Kidney glomerular epithelial cell (primary cell): Measurements from ENCODE around the gene OXSR1.
"Not testable (repeated sequence)": the region's sequence is repeated elsewhere in the genome, so short reads cannot be mapped to it uniquely, and the experiment has no call there.

Experiments
- DNase-seq: peaks from one replicate; lab custom pipeline; 2025; lab: John Stamatoyannopoulos, UW

Gene OXSR1

DNA sequence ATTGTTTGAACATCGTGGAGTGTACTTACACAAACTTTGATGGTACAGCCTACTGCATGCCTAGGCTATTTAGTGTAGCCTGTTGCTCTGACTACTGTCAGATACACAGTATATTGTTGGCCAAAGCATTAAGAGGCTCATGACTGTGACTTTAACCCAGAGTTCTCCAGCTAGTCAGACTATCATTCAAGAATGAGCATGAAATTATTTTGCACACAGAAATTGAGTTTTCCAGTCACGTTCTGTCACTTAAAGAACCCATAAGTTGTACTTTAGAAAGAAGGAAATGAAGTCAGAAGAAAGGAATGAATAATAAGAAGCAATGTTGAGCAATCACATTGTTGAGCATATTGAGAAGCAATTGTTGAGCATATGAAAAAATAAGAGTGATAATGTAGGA is 62.7 kb downstream of the OXSR1 start:
- DNase-seq = no peak

DNA sequence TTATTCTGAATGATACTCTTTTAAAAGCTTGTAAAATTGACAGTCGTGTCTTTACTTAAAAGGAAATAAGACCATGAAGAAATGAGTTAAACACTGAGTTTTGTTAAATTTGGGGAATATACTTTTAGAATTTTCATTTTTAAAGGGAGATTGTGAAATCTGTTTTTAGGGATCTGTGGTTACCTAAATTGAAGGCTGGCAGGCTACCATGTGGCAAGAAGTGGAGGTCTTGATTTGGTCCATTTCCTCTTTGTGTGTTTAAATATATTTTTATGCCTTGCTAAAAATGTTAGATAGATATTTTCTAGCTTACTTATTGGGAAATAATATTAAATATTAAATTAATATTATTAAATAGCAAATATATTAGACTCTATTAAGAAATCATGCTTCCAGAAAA is 63.7 kb downstream of the OXSR1 start:
- no peak for DNase-seq

DNA sequence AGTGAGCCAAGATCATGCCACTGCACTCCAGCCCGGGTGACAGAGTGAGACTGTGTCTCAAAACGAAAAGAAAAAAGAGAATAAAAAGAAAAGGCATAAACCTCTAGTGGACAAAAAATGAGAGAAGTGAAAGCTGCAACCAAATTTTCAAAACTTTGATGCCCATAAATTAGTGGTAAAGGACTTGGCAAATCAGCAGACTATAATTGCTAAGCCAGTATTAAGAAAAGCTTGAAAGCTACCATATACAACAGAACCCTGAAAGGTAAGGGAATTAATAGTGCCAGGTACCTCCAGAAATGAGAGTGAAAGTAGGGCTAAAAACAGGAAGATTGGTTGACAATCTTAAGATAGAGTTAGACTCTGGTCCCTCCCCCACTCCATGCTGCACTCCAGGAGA is 67.4 kb downstream of the OXSR1 start:
- DNase-seq = no peak

DNA sequence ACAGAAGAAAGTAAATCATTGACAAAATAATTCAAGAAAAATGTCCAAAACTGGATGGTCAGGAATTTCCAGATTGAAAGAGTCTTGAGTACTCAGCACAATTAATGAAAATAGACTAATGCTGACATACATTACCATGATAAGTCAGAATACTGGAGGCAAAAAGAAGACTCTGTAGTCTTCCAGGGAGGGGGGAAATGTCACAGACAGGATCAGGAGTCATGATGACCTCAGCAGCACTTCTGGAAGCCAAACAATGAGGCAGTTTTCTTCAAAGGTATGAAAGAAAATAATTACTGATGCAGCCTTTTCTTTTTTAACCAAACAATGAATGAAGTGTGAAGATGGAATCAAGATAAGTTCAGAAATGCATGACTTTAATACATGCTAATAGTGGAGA is 70.1 kb downstream of the OXSR1 start:
- peak; percentile 13 for DNase-seq

DNA sequence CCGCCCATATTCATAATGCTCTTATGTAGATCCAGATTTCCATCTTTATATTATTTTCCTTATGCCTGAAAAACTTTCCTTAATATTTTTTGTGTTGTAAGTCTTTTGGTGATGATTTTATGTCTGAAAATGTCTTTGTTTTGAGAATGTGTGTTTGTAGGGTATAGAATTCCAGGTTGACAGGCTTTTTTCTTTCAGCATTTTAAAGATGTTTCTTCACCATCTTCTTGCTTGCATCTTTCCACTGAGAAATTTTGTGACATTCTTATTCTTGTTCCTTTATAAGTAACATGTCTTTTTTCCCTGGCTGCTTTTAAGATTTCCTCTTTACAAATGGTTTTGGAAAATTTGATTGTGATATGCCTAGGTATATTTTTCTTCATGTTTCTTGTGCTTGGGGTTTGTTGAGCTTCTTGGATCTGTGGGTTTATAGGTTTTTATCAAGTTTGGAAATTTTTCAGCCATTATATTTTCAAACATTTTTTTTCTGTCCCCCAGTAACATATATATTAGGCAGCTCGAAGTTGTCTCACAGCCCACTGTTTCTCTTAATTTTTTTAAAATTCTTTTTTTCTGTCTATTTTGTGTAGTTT is 73.2 kb downstream of the OXSR1 start:
- no peak for DNase-seq

DNA sequence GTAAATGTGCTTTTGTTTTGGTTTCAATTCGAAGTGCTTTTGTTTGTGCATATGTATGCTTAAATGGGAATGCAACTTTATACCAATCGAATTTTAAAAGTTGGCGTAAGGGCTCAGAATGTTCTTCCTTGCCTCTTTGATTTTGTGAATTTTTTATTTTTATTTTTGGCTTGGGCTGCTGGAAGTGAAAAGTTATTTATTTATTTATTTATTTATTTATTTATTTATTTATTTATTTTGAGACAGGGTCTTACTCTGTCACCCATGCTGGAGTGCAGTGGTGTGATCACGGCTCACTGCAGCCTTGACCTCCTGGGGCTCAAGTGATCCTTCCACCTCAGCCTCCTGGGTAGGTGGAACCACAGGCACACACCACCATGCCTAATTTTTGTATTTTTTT is 77.5 kb downstream of the OXSR1 start:
- DNase-seq = not testable (repeated sequence)

DNA sequence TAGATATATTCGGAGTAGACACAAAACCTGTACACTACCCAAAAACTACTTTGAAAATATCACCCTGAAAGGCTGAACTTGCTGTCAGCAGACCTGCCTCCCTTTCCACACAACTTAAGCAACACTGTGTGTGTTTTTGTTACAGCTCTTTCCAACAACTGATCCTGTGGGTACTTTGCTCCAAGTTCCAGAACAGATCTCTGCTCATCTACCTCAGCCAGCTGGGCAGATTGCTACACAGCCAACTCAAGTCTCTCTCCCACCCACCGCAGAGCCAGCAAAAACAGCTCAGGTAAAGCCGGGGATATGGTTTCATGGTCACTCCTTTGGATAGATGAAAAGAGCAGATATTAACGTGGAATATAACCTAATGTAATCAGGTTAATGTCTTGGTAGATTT is 80.6 kb downstream of the OXSR1 start:
- DNase-seq = no peak

DNA sequence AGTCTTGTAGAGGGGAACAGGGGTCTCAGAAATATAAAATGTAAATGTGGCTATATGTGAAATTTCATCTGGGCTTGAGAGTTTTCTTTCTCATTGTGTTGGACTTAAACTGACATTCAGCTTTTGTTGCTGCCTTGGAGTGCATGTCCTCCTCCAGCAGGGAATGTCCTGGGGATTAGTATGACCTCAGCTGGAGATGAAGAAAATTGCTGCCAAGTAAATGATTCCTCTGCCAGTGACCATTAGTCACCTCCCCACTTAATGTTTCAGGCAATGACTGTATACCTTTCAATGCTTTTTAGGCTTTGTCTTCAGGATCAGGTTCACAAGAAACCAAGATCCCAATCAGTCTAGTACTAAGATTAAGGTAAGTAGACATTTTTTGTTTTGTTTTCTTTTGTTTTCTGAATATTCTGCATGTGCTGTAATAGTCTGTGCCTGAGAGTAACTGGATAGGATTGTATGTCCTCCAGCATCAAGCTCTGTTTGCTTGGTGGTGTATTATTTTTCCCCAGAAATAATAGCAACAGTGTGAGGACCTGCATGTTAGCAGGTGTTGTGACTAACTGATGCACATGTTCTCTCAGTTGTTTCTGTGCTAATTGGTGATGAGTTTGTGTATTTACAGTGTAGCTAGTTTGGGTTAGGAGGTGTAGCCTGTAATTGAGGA is 82.2 kb downstream of the OXSR1 start:
- peak; percentile 75 for DNase-seq

DNA sequence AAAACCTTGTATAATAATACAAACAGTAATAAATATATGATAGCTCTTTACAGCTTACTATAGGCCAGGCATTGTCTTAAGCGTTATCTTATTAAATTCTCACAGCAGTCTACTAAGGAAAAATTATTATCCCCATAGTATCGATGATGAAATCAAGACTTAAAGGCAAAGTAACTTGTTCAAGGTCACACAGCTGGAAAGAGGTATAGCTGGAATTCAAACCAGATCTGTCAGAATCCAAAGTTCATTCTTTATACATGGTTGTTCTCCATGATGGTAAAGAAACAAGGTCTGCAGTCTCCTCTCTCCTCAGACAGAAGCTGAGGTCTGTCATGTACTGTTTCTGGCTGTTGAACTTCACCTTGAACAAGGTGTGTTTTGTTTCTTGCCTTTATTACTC is 84.9 kb downstream of the OXSR1 start:
- DNase-seq = no peak

DNA sequence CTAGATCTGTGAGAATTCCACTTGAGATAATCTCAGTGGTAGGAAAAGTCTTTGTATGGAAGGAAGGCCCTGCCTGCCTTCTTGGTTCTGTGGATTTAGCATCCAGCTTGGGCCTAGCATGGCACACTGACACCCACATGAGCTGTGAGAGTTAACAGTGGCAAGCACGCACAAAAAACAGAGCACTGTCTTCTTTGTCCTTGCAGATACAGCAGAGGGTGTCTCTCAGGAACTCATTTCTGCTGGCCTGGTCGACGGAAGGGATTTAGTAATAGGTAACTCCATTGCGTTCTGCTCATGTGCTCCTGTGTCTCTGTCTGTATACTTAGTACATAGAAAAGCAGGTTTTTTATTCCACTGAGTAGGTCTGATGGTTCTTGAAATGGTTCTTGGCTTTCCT is 85.9 kb downstream of the OXSR1 start:
- no peak for DNase-seq

DNA sequence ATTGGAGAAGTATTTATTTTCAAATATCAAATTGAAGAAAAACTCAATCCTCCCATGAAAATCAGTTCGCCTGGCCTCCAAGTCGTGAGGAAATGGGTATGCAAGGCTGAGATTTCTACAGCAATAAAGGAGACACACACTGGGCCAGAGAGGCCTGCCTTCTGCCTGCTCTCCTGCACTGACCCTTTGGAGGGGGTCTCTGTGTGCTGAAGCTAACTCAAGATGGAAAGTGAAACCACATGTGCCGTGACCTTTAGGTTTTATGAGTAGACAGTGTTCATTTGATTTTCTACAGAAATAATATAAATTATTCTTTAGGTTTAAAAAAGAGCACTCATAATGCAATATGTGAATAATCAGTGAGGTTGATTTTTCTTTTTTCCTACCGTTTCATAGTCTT is 88.4 kb downstream of the OXSR1 start:
- no peak for DNase-seq

DNA sequence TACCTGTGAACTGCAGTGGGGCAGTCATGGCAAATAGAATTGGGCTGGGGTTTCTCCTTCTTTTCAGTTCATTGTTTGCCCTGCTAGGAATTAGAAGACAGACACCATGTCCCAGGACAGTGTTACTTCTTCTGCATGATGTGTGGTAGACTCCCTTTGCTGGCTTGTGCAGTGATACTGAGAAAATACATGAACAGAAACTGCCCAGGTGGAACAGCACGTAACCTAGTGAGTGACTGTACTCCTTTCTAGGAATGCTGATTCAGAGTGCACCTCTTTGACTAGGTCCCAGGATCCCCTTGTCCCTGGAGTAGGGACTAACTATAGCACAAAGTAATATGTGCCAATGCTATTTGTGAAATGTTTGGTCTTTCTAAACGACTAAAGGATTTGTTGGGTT is 89.5 kb downstream of the OXSR1 start:
- DNase-seq = no peak

DNA sequence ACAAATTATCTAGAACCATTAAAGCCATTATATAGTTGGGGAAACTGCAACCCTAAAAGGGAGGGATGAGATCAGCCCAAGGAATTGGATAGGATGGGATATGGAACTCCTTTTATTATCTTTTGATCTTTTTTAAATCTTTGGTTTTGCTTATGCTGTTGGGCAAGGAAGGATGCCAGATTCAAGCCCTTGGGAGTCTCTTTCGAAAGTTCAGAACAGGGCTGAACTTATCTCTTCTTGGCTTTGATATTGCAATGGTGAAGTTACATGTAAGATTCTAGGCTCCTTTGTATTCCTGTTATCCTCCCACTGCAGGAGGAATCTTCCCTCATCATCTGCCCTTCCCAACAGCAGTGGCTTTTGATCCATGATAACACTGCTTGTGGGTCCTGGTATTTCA is 90.3 kb downstream of the OXSR1 start:
- DNase-seq = no peak

DNA sequence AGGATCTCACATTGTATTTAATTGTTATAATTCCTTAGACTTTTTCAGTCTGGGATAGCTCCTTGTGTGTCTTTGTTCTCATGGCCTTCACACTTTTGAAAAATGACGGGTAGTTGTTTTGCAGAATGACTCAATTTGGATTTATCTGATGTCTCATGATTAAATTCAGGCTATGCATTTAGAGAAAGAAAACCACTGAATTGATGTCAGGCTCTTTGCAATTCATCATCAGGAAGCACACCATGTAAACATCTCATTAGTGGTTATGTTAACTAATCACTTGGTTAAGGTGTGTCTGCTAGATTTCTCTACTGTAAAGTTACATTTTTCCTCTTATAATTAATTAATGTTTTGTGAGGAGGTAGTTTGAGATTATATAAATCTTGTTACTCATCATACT is 92.2 kb downstream of the OXSR1 start:
- DNase-seq = no peak

DNA sequence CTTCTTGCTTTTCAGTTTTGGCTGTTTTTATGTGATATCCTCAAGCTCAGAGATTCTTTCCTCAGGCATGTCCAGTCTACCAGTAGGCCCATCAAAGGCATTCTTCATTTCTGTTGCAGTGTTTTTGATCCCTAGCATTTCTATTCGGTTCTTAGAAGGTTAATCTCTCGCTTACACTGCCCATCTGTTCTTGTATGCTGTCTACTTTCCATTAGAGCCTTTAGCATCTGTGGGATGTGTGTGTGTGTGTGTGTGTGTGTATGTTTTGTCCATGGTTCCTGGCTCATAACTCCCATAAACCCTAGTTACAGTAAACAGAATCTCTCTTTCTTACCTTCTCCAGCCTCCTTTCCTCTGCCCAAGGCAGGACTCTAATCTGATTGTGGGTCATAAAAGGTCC is 95.1 kb downstream of the OXSR1 start:
- no peak for DNase-seq

DNA sequence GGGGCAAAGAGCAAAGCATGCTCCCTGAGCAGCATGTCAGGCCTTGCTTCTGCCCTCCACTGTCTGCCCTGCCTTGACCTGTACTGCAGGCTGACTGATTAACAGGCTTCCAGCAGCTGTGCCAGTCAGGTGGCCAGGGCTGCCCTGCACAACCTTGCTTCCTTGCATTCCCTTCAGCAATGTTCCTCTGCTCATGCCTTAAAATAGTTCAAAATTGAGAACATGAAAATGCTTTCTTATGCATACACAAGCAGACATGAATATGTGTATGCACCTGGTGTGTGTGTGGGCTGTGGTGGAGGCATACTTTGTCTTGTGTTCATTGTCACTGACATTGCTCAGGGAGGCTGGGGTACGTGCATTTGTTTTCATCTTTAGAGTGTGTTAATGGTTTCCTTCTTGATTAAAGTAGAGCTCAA is 99.0 kb downstream of the OXSR1 start:
- no peak for DNase-seq

DNA sequence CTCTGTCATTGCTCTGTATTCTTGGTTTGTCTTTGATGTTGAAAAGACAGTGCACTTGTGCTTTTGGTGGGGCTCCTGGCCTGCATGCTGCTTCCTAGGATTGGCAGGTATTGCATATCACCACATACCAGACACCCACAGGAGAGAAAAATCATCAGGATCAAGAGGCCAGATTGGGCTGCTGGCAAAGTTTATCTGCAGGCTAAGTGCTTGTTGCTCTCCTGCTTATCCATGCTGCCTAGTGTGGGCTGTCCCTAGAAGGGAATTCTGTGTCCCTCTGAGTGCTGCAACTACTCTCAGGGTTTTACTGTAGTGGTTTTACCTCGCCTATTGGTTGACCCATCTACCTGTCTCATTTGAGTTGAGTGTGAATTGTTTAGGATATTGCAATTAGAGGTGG is 99.4 kb downstream of the OXSR1 start:
- DNase-seq = no peak

DNA sequence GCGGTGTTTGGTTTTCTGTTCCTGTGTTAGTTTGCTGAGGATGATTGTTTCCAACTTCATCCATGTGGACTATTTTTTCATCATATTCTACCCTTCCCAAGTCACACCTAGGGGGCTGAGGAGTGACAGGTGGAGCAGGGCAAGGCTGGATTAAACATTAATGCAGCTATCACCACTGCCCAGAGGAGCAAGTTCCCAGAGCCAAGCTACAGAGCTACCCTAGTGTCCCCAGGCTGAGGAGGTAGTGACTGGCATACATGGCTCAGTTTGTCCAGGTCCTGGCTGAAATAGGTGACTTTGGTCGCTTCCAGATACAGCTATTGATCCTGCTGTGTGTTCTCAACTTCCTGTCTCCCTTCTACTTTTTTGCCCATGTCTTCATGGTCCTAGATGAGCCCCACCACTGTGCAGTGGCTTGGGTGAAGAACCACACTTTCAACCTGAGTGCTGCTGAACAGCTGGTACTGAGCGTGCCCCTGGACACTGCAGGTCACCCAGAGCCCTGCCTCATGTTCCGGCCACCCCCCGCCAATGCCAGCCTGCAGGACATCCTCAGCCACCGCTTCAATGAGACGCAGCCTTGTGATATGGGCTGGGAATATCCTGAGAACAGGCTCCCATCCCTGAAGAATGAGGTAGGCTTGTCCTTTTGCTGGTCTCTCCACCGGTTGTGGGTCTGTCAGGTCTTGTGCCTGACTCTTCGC is 100.4 kb downstream of the OXSR1 start, which contains the start of gene SLC22A13:
SLC22A13 (plus strand) TSS at position 209 of the 704 bp plus-strand sequence; CDS start at position 258, 49 bp downstream.
- no peak for DNase-seq

DNA sequence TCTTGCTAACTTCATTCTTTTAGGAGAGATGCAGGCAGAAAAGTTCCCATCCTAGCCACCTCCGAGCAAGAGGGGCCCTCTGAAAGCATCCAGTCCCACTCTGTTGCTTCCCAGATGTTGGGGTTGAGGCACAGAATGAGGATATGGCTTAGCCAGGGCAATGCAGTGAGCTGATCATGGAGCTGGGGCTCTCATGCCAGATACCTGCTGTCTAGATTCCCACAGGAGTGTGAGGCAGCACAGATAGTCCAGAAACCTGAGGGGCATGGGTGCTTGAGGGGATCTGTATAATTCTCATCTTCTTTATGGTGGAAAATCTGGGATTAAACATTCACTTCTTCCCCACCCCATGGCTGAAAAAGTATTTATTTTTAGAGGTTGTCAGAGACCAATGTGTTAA is 101.5 kb downstream of the OXSR1 start:
- no peak for DNase-seq

DNA sequence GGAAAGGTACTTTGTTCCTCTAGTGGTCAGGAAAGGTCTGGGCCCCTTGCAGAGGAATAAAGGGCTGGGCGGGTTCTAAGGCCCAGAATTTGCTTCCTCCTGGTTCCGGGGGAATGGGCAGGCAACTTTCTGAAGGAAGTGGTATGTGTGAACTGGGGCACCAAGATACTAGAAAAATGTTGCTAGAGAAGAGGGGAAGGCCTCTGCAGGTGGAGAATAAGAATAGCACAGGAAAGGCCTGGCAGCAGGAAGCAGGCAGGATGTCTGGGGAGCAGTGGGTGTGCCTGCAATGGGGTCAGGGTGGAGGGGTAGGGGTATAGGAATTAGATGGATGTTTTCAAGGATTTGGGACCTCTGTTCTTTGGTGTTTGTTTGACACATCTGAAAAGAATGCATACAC is 102.3 kb downstream of the OXSR1 start:
- DNase-seq = no peak

DNA sequence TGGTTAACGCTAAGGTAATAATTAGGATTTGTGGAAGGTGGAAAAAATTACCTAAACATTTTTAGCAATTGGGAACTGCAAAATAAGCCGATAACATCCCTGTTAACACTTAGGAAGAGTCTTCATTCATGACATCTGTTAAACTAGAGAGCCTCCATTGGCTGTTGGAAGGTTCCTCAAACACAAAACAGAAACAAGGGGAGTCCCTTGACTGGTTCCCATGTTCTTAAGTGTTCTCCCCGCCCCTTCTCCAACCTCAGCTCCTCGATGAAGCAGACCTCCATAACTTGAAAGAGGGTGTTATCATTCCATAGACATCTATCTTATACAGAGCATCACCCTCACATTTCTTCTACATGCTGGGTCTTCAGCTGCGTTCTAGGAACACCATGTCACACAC is 102.8 kb downstream of the OXSR1 start:
- no peak for DNase-seq

DNA sequence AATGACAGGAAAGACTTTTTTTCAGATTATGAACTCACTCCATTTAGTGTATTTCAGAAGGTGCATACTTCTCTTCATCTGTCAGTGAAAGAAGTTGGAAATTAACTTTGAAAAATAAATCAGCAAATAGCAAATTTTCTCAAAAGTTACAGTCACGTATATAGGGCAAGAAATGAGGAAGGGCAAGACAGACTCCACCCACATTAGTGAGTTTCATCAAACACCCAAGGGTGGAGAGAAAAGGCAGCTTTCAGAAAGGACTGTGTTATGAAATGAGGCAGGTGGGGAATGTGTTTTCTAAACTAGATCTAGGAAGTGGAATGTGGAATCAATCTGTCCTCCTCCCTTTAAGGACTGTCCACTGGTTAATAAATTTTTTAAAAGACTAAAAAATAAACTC is 103.2 kb downstream of the OXSR1 start:
- no peak for DNase-seq

DNA sequence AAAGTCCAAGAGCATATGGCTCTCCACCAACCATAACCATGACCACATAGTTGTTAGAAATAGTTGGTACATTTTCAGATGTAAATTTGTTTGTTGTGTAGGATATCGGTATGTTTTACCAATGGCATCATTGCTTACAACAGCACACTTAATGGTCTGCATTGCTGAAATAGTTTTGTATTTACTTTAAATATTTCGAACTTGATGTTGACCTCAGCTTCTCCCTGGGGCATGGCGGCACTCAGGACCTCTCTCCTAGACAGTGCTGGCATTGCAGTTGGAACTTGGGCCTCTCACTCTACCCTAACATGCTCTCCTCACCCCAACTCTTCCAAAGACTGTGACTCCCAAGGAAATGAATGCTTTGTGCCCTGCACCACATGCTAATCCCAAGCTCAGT is 105.3 kb downstream of the OXSR1 start:
- no peak for DNase-seq

DNA sequence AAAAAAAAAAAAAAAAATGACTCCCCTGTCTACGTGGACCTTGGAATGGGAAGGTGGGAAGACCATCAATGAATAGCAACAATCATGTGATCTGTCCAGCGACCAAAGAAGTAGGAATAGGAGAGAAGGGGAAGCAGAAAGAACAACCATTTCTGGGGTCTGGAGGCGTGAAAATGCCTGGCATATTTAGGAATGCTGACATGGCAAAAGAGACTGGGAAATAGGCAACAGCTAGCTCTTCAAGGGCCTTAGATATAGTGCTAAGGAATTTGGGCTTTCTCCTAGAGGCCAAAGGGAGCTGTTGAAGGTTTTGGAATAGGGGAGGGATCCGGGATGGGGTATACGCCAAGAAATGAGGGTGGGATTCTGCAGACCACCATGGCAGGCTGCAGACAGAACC is 106.2 kb downstream of the OXSR1 start:
- no peak for DNase-seq
